ENCODE data around the gene GDA.

DNA sequence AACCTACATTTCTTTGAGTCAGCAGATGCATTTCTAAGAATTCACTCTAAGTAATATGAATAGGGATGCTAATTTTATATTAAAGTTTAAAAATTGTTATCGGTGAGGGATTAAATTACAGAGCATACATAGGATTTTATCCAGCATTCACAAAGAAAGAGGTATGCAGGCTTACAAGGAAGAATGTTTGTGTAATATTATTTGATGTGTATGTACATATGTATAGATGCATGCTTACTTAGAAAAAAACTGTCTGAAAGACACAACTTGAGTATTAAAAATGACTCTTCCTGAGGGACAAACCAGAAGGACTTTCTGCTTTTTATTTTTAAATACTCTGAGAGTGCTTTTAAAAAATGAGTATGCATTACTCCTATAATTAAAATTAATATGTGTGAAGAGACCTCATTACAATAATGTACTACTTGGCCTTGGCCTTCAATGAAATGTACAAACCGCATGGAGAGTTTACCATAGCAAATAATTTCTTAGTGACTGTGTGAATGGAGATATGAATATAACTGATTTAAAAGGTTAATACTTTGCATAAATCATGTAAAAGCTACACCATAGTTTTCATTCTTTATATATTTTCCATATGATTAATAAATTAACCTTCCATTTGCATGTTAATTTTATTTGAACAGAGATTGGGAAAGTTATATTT is 77.0 kb downstream of the GDA start:
- TF ChIP-seq, protein P1, sequence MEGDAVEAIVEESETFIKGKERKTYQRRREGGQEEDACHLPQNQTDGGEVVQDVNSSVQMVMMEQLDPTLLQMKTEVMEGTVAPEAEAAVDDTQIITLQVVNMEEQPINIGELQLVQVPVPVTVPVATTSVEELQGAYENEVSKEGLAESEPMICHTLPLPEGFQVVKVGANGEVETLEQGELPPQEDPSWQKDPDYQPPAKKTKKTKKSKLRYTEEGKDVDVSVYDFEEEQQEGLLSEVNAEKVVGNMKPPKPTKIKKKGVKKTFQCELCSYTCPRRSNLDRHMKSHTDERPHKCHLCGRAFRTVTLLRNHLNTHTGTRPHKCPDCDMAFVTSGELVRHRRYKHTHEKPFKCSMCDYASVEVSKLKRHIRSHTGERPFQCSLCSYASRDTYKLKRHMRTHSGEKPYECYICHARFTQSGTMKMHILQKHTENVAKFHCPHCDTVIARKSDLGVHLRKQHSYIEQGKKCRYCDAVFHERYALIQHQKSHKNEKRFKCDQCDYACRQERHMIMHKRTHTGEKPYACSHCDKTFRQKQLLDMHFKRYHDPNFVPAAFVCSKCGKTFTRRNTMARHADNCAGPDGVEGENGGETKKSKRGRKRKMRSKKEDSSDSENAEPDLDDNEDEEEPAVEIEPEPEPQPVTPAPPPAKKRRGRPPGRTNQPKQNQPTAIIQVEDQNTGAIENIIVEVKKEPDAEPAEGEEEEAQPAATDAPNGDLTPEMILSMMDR (IDR thresholded peaks at IDR 0.05) = no peak
- TF ChIP-seq, protein P2, sequence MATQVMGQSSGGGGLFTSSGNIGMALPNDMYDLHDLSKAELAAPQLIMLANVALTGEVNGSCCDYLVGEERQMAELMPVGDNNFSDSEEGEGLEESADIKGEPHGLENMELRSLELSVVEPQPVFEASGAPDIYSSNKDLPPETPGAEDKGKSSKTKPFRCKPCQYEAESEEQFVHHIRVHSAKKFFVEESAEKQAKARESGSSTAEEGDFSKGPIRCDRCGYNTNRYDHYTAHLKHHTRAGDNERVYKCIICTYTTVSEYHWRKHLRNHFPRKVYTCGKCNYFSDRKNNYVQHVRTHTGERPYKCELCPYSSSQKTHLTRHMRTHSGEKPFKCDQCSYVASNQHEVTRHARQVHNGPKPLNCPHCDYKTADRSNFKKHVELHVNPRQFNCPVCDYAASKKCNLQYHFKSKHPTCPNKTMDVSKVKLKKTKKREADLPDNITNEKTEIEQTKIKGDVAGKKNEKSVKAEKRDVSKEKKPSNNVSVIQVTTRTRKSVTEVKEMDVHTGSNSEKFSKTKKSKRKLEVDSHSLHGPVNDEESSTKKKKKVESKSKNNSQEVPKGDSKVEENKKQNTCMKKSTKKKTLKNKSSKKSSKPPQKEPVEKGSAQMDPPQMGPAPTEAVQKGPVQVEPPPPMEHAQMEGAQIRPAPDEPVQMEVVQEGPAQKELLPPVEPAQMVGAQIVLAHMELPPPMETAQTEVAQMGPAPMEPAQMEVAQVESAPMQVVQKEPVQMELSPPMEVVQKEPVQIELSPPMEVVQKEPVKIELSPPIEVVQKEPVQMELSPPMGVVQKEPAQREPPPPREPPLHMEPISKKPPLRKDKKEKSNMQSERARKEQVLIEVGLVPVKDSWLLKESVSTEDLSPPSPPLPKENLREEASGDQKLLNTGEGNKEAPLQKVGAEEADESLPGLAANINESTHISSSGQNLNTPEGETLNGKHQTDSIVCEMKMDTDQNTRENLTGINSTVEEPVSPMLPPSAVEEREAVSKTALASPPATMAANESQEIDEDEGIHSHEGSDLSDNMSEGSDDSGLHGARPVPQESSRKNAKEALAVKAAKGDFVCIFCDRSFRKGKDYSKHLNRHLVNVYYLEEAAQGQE (IDR thresholded peaks at IDR 0.05; ENCODE audit: insufficient read depth in 1 of 2, low read depth in 2 of 2, low read length in 1 of 2) = no peak
